GM23338 (cell line): ENCODE measurements around the gene LIX1L. TPM values are rescaled to one million over a fixed set of nuclear protein-coding genes. Genes with fewer than 3 reads are reported as not detected.

Experiments used
- ATAC-seq: fragments of 200-7000 bp; cut with Tn5 transposase; 3 replicates; pipeline ENCODE4 v1.9.1; 2020
- DNase-seq: peaks from one replicate; pipeline ENCODE4 v3.0.0-alpha.2; 2015; ENCODE audit warnings: low spot score
- H2AFZ ChIP-seq: fragments of 200-600 bp; sonication (generic); 2 replicates; pipeline ENCODE4 v1.8.0; 2016; ENCODE audit warnings: antibody characterized with exemption, mild to moderate bottlenecking, moderate library complexity
- H3F3A ChIP-seq: fragments of 200-600 bp; sonication (generic); replicated peaks from 2 replicates; pipeline ENCODE4 v1.8.0; 2017; ENCODE audit warnings: antibody characterized with exemption, mixed run types, low read depth
- H3K27ac ChIP-seq: fragments of 200-600 bp; sonication (generic); 2 replicates; pipeline ENCODE4 v1.6.1; 2016; ENCODE audit warnings: low read depth
- H3K27me3 ChIP-seq: fragments of 200-600 bp; sonication (generic); 2 replicates; pipeline ENCODE4 v1.8.0; 2016; ENCODE audit warnings: mild to moderate bottlenecking, mixed run types, moderate library complexity; ENCODE audit not compliant: insufficient read depth
- H3K36me3 ChIP-seq: fragments of 200-600 bp; sonication (generic); 2 replicates; pipeline ENCODE4 v1.8.0; 2016; ENCODE audit warnings: mild to moderate bottlenecking; ENCODE audit not compliant: insufficient read depth
- H3K4me1 ChIP-seq: fragments of 200-600 bp; sonication (generic); 2 replicates; pipeline ENCODE4 v1.8.0; 2016; ENCODE audit warnings: mild to moderate bottlenecking, moderate library complexity; ENCODE audit not compliant: insufficient read depth
- H3K4me2 ChIP-seq: fragments of 200-600 bp; sonication (generic); 2 replicates; pipeline ENCODE4 v1.7.1; 2017; ENCODE audit warnings: mixed run types
- H3K4me3 ChIP-seq: fragments of 200-600 bp; sonication (generic); 2 replicates; pipeline ENCODE4 v1.6.1; 2016; ENCODE audit warnings: mixed run types
- H3K79me2 ChIP-seq: fragments of 200-600 bp; sonication (generic); replicated peaks from 2 replicates; pipeline ENCODE4 v1.8.0; 2017; ENCODE audit warnings: mild to moderate bottlenecking; ENCODE audit not compliant: insufficient read depth
- H3K9me2 ChIP-seq: fragments of 200-600 bp; sonication (generic); 2 replicates; pipeline ENCODE4 v1.8.0; 2017; ENCODE audit not compliant: insufficient read depth
- H4K20me1 ChIP-seq: fragments of 200-600 bp; sonication (generic); replicated peaks from 2 replicates; pipeline ENCODE4 v1.8.0; 2017; ENCODE audit warnings: mild to moderate bottlenecking; ENCODE audit not compliant: insufficient read depth
- H3K27ac Mint-ChIP-seq: 2 replicates; pipeline ENCODE4 v1.8.0; 2020; ENCODE audit warnings: inconsistent platforms, mild to moderate bottlenecking, moderate library complexity, mixed read lengths
- H3K27me3 Mint-ChIP-seq: 3 replicates; pipeline ENCODE4 v1.8.0; 2022; ENCODE audit warnings: low read depth, mild to moderate bottlenecking, moderate library complexity, mixed read lengths, inconsistent platforms; ENCODE audit not compliant: insufficient read depth, poor library complexity
- H3K36me3 Mint-ChIP-seq: 3 replicates; pipeline ENCODE4 v1.8.0; 2021; ENCODE audit warnings: low read depth, mild to moderate bottlenecking, inconsistent platforms, moderate library complexity, mixed read lengths
- H3K4me1 Mint-ChIP-seq: 3 replicates; pipeline ENCODE4 v1.8.0; 2020; ENCODE audit warnings: mild to moderate bottlenecking, inconsistent platforms, mixed read lengths
- H3K4me3 Mint-ChIP-seq: 3 replicates; pipeline ENCODE4 v1.8.0; 2021; ENCODE audit warnings: moderate library complexity, mild to moderate bottlenecking, inconsistent platforms, mixed read lengths
- H3K9me3 Mint-ChIP-seq: 3 replicates; pipeline ENCODE4 v1.8.0; 2020; ENCODE audit warnings: moderate library complexity, mild to moderate bottlenecking, inconsistent platforms, mixed read lengths
- CREB1 ChIP-seq: fragments of 250-450 bp; sonication (Bioruptor Pico); IDR thresholded peaks from 2 replicates; pipeline ENCODE4 v1.5.0; 2020; ENCODE audit warnings: low read depth, mild to moderate bottlenecking, moderate library complexity
- EZH2 ChIP-seq: fragments of 200-600 bp; sonication (generic); IDR thresholded peaks from one replicate; pipeline ENCODE4 v1.8.0; 2017; ENCODE audit warnings: antibody characterized with exemption, mild to moderate bottlenecking, low read depth; ENCODE audit not compliant: unreplicated experiment
- EZH2phosphoT487 ChIP-seq: fragments of 200-600 bp; sonication (generic); IDR thresholded peaks from one replicate; pipeline ENCODE4 v1.8.1; 2018; ENCODE audit warnings: antibody characterized with exemption; ENCODE audit not compliant: unreplicated experiment
- POLR2AphosphoS5 ChIP-seq: IDR thresholded peaks from 2 replicates; pipeline ENCODE4 v1.6.1; 2016; ENCODE audit warnings: antibody characterized with exemption, low read depth
- STAT1 ChIP-seq: IDR thresholded peaks from one replicate; pipeline ENCODE4 v1.6.1; 2016; ENCODE audit warnings: antibody characterized with exemption; ENCODE audit not compliant: unreplicated experiment
- ZNF114 ChIP-seq: fragments of 250-450 bp; sonication (Bioruptor Pico); IDR thresholded peaks from 2 replicates; pipeline ENCODE4 v1.5.0; 2020; ENCODE audit warnings: mild to moderate bottlenecking, moderate library complexity
- ZNF331 ChIP-seq: fragments of 250-450 bp; sonication (Bioruptor Pico); IDR thresholded peaks from 2 replicates; pipeline ENCODE4 v1.5.0; 2020; ENCODE audit warnings: low read depth, mild to moderate bottlenecking, moderate library complexity
- ZNF462 ChIP-seq: fragments of 250-450 bp; sonication (Bioruptor Pico); IDR thresholded peaks from 2 replicates; pipeline ENCODE4 v1.5.0; 2020; ENCODE audit warnings: mild to moderate bottlenecking, moderate library complexity
- polyA plus RNA-seq: library from polyadenylated mRNA; unstranded; fragments of >200 nt; fragmentation: Nextera tagmentation; extraction: Ambion mirVana; gene quantifications from 2 replicates; pipeline ENCODE4 v1.2.1, GENCODE V29; 2016
- total RNA-seq: library from RNA; depleted of rRNA; stranded (reverse); fragments of >200 nt; shearing (Covaris generic); gene quantifications from 2 replicates; pipeline ENCODE4 v1.2.3, GENCODE V29; 2014
- TF ChIP-seq, protein P1 (sequence below), 2 experiments: fragments of 200-600 bp in 1 of 2; sonication (generic) in 1 of 2; conservative IDR thresholded peaks; 2 replicates each; pipeline versions ENCODE4 v1.5.1 to v1.6.1; 2016 to 2017; ENCODE audit warnings: antibody characterized with exemption in 2 of 2, low read depth in 2 of 2, mild to moderate bottlenecking in 2 of 2, moderate library complexity in 1 of 2
- TF ChIP-seq, protein P2 (sequence below): IDR thresholded peaks from 2 replicates; pipeline ENCODE4 v1.6.1; 2016; ENCODE audit warnings: antibody characterized with exemption
- TF ChIP-seq, protein P3 (sequence below): IDR thresholded peaks from one replicate; pipeline ENCODE4 v1.6.1; 2018; ENCODE audit warnings: antibody characterized with exemption; ENCODE audit not compliant: unreplicated experiment

Gene LIX1L
- total and polyA plus RNA-seq, 2 experiments from 2014 or later = 0.76 to 2.6 TPM

DNA sequence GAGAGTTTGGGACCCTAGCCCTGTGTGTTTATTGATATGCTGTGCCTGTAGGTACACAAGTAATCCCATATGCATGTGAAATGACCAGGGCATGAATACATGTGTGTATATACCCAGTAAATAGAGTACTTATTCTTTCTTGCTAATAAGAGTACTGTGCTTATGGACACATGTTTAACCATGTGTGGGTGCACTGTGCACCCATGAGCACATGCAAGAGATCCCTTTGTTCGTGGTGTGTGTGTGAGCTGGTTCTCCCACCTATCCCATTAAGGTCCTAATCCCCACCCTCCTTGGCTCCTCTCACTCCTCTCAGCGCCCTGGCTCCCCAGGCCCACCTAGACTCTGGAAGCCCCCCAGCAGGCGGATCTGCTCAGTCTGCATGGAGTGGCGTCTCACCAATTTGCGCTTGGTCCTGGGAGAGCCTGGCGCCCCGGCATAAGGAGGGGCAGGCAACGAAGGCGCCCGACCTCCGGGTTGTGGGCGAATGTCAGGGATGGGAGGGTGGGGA lies 2.2 kb upstream of the LIX1L start:
- H3K4me3 ChIP-seq = peak overlapping the region; percentile 90
- DNase-seq = no peak
- H3K36me3 Mint-ChIP-seq = no peaks in the 10 kb centered on the region; the same call in 2 of the 3 replicates
- H3F3A ChIP-seq = peaks cover 4% of the 10 kb centered on the region; the same call in 1 of the 2 replicates
- H3K9me2 ChIP-seq = no peaks in the 10 kb centered on the region
- no peaks in the 10 kb centered on the region for H4K20me1 ChIP-seq
- H2AFZ ChIP-seq = peak overlapping the region; percentile 94
- no peak overlapping the region for H3K27ac Mint-ChIP-seq
- TF ChIP-seq ZNF462 (no peak), CREB1 (CRISPR knock-in tag) (no peak), POLR2AphosphoS5 (no peak), STAT1 (no peak), ZNF114 (CRISPR knock-in tag) (no peak), EZH2 (no peak), ZNF331 (CRISPR knock-in tag) (no peak), EZH2phosphoT487 (no peak)
- TF ChIP-seq, protein P1, sequence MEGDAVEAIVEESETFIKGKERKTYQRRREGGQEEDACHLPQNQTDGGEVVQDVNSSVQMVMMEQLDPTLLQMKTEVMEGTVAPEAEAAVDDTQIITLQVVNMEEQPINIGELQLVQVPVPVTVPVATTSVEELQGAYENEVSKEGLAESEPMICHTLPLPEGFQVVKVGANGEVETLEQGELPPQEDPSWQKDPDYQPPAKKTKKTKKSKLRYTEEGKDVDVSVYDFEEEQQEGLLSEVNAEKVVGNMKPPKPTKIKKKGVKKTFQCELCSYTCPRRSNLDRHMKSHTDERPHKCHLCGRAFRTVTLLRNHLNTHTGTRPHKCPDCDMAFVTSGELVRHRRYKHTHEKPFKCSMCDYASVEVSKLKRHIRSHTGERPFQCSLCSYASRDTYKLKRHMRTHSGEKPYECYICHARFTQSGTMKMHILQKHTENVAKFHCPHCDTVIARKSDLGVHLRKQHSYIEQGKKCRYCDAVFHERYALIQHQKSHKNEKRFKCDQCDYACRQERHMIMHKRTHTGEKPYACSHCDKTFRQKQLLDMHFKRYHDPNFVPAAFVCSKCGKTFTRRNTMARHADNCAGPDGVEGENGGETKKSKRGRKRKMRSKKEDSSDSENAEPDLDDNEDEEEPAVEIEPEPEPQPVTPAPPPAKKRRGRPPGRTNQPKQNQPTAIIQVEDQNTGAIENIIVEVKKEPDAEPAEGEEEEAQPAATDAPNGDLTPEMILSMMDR (conservative IDR thresholded peaks at IDR 0.05; ENCODE audit: low read depth in 2 of 2) = no peak
- TF ChIP-seq, protein P2, sequence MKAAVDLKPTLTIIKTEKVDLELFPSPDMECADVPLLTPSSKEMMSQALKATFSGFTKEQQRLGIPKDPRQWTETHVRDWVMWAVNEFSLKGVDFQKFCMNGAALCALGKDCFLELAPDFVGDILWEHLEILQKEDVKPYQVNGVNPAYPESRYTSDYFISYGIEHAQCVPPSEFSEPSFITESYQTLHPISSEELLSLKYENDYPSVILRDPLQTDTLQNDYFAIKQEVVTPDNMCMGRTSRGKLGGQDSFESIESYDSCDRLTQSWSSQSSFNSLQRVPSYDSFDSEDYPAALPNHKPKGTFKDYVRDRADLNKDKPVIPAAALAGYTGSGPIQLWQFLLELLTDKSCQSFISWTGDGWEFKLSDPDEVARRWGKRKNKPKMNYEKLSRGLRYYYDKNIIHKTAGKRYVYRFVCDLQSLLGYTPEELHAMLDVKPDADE = no peak
- TF ChIP-seq, protein P3, sequence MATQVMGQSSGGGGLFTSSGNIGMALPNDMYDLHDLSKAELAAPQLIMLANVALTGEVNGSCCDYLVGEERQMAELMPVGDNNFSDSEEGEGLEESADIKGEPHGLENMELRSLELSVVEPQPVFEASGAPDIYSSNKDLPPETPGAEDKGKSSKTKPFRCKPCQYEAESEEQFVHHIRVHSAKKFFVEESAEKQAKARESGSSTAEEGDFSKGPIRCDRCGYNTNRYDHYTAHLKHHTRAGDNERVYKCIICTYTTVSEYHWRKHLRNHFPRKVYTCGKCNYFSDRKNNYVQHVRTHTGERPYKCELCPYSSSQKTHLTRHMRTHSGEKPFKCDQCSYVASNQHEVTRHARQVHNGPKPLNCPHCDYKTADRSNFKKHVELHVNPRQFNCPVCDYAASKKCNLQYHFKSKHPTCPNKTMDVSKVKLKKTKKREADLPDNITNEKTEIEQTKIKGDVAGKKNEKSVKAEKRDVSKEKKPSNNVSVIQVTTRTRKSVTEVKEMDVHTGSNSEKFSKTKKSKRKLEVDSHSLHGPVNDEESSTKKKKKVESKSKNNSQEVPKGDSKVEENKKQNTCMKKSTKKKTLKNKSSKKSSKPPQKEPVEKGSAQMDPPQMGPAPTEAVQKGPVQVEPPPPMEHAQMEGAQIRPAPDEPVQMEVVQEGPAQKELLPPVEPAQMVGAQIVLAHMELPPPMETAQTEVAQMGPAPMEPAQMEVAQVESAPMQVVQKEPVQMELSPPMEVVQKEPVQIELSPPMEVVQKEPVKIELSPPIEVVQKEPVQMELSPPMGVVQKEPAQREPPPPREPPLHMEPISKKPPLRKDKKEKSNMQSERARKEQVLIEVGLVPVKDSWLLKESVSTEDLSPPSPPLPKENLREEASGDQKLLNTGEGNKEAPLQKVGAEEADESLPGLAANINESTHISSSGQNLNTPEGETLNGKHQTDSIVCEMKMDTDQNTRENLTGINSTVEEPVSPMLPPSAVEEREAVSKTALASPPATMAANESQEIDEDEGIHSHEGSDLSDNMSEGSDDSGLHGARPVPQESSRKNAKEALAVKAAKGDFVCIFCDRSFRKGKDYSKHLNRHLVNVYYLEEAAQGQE = no peak
- H3K27ac ChIP-seq = no peak overlapping the region
- H3K4me1 Mint-ChIP-seq = peaks cover 33% of the 10 kb centered on the region
- H3K9me3 Mint-ChIP-seq = peaks cover 2% of the 10 kb centered on the region; the same call in 2 of the 3 replicates
- no peak for ATAC-seq
- peak overlapping the region; percentile 95 for H3K4me3 Mint-ChIP-seq
- peak overlapping the region; percentile 93 for H3K4me2 ChIP-seq
- peaks cover 81% of the 10 kb centered on the region for H3K27me3 ChIP-seq
- H3K79me2 ChIP-seq = no peaks in the 10 kb centered on the region
- H3K27me3 Mint-ChIP-seq = peaks cover 72% of the 10 kb centered on the region
- H3K36me3 ChIP-seq = no peaks in the 10 kb centered on the region
- peaks cover 27% of the 10 kb centered on the region for H3K4me1 ChIP-seq
